NAMALWA (cell line): ENCODE data around the gene FAM3A.

Experiments
- DNase-seq: peaks from one replicate; pipeline ENCODE4 v3.0.0-alpha.2; 2015; ENCODE audit warnings: low spot score

Gene FAM3A

GRCh38 chrX:154458954-154459778 lies 56.9 kb downstream of the FAM3A start:
- DNase-seq: peak; percentile 48

- peak; percentile 39 for DNase-seq
Measured at GRCh38 chrX:154458116-154458953, 57.7 kb downstream of the FAM3A start, which contains the start of gene PLXNA3. TSS of gene PLXNA3 (plus strand) at chrX:154458281. CDS start at chrX:154460184, 1,903 bp downstream.

- peak; percentile 60 for DNase-seq
Measured at GRCh38 chrX:154457491-154458115, 58.4 kb downstream of the FAM3A start.
